Superior temporal gyrus (tissue), 1 donor: ENCODE measurements around the gene UBE2O.

Experiments
- DNase-seq: peaks from one replicate; pipeline ENCODE4 v3.0.0-alpha.2; 2016; ENCODE audit errors: extremely low spot score

UBE2O gene

DNA sequence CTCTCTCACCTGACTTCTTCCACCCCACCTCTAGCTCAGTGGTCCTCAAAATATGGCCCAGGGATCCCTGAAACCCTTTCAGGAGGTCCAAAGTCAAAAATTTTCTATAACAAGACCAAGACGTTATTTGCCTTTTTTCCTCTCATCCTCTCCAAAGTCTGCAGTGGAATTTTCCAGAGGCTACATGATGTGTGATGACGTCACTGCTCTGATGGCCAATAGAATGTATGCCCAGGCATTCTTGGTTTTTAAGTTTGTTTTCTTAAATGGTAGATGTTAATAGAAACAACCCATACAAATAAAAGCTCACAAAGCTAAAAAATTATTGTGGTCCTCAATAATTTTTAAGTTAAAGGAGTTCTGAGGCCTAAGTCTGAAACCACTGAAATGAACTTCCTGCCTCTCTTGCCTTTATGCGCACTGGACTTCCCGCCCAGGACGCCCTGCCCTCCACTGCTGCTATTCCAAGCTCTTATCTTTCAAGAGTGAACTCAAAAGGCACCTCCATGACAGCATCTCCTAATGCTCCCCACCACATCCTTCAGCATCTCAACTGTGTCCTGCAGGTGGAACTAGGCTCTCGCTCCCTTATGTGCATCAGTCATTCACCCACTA is 13.5 kb downstream of the UBE2O start:
- DNase-seq, result no peak

DNA sequence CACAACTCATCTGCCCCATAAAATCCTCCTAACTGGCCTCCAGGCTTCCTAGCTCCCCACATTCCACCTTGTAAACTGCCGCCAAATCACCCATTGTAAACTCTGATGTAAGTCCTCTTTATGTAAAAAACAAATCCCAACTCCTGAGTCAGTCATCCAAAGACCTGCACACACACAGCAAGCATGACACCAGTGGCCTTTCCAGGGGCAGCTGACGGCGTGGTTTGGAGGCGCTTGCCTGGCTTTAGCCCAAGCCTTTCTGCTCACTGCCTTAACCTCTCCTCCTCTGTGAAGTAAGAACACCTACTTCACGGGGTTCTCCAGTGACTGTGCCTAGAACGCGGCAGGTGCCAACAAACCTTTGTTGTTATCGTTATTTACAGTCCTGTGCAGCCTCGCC is 14.0 kb downstream of the UBE2O start:
- no peak for DNase-seq

DNA sequence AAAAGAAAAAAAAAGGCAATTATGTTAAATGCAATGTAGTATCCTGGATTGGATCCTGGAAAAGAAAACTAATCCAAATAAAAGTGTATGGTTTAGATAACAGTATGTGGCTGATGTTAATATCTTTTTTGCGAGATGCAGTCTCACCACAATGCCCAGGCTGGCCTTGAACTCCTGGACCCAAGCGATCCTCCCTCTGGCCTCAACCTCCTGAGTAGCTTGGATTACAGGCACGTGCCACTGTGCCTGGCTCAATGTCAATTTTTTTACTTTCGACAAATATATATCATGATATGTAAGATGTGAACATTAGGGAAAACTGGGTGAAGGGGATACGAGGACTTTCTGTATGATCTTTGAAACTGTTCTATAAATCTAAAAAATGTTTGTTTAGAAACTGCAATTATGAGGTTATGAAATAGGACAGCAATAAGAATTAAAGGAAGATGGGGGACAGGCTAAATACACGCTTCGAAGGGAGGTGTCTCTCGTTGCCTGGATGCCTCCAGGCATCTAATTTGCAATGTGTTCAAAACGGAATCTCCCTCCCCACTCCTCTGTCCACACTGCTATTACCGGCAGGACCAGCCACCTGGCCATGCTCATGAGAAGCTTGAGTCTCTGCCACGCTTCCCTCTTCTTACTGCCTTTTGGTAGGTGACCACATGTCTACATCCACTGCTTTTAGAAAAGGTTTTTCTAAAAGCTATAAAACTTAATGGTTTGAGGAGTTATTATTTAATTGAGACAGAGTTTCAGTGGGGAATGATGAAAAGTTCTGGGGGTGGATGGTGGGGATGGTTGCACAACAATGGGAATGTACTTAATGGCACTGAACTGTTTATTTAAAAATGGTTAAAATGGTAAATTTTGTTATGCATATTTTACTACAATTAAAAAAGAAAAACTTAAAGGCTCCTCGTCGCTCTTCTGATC is 15.2 kb downstream of the UBE2O start:
- no peak for DNase-seq

DNA sequence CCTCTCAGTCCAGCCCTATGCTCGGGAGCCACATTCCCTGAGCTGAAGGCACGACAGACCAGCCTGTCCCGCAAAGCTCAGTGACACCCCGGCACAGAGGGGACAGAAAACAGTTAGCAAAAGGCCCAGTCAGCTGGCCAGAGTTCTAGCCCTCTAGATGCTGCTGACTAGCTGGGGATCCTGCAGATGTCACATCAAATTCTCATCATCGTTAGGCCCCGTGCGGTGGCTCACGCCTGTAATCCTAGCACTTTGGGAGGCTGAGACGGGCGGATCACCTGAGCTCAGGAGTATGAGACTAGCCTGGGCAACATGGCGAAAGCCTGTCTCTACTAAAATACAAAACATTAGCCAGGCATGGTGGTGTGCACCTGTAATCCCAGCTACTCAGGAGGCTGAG is 17.2 kb downstream of the UBE2O start:
- no peak for DNase-seq

DNA sequence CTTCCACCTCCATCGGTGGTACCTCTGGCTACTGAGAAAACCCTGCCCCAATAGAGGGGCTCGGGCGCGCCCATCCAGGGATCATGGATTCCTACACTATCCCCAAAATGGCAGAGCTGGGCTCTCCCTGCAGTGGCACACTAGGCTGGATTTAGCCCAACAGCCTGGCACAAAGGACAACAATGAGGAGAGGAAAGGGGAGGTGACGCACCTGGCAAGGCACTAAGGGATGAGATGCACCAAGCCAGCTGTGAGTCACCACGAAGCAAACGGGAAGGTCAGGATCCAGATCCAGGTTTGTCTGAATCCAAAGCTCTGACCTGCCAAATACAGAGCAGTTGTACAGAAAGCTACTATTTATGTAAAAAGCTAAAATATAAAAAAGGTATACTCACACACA is 18.1 kb downstream of the UBE2O start:
- no peak for DNase-seq

DNA sequence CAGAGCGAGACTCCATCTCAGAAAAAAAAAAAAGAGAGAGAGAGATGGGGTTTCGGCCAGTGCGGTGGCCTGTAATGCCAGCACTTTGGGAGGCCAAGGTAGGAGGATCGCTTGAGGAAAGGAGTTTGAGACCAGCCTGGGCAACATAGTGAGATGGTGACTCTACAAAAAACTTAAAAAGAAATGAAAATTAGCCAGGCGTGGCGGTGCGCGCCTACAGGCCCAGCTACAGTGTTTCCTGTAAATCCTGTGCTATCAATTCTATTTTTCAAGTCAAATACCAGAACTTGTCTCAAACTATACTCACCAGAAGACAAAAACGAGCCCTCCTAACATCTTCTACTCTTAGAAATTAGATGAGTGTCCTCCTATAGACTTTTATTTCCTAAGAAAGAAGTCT is 19.3 kb downstream of the UBE2O start:
- no peak for DNase-seq

DNA sequence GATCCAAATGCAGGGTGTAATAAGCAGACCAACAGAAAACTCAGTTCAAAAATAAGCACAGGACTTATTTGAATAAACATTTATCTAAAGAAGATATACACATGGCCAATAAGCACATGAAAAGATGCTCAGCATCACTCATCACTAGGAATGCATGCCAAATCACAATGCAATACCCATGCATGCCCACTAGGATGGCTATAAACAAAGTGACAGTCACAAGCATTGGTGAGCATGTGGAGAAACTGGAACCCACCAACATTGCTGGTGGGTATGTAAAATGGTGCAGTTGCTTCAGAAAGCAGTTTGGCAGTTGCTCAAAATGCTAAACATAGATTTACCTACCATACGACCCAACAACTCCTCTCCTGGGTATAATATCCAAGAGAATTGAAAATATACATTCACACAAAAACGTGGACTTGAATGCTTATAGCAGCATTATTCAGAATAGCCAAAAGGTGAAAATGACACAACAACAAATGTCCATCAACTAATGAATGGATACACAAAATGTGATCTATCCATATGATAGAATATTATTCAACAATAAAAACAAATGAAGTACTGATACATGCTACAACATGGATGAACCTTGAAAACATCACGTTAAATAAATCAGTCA is 20.1 kb downstream of the UBE2O start:
- no peak for DNase-seq

DNA sequence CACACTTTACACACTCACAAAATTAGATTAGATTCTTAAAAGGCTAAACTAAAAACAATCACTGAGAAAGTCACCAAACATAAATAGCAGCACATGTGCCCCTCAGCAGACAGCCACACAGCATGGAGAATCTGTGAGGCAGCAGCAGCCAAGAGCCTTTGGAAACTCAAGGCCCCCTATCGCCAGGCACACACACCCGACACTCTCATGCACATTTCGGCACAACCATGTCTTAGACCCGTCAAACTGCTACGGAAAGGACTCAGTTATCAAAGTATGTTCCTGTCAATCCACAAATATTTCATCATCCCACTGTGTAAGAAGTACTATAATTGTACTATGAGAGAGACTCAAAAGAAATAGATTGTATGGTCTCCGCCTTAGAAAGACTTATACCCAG is 20.9 kb downstream of the UBE2O start:
- no peak for DNase-seq

DNA sequence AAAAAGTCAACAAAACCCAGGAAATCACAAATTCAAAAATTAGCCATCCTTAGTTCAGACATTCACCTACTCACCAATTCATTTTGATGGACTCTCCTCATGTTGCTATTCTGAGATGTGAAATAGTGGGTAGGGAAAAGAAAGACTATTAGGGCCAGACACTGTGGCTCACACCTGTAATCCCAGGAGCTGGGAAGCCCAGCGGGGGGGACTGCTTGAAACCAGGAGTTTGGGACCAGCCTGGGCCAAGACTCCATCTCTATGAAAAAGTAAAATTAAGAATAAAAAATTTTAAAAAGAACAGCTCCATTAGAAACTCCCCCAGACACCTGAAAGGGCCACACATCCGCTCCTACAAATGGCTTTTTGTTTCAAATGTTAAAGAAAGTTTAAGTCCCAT is 21.4 kb downstream of the UBE2O start:
- DNase-seq, result no peak

DNA sequence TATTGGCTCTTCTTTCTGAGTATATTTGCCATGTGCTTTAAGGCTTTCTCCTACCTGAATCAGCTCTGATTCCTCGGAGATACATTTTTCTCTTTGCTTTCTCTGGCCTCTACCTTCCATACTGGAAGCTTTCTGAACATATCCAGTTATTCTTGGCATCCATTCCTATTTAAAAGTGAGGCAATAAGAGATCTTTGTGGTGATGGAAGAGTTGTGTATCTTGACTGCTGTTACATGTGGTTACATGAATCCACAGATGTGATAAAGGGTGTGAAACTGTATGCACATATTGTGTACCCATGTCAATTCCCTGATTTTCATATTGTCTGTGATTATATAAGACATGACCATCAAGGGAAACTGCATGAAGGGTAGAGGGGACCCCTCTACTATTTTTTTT is 24.4 kb downstream of the UBE2O start:
- no peak for DNase-seq

DNA sequence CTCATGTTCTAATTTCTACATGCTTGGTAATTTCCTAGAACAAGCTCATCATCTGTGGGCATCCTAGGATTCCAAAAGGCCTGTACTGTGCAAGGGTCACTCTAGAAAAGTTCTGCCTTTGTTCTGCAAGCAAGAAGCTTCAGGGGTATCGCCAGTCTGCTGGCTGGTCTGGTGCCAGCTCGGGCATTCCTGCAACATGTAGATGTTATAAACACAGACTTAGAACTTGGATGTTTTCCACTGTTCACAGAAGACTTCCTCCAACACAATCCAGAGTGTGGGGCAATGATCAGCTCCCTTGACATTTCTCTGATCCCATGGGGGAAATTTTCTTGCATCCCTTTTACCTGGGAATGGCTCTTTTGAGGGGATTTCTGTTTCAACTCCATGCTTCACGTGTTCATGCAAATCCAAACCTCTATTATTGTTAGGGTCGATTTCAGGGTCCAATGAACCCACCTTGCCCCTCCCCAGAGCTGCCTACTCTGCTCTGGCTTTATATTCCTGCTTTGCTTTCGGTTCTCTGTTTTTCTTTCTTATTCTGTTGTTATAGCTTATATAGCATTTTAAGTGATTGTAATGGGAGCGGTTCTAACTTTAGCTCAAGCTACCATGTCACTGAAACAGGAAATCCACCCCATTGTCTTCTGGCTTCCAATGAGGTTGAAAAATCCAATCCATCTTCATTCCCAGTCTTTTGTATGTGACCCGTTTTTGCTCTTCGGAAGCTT is 25.3 kb downstream of the UBE2O start:
- no peak for DNase-seq

DNA sequence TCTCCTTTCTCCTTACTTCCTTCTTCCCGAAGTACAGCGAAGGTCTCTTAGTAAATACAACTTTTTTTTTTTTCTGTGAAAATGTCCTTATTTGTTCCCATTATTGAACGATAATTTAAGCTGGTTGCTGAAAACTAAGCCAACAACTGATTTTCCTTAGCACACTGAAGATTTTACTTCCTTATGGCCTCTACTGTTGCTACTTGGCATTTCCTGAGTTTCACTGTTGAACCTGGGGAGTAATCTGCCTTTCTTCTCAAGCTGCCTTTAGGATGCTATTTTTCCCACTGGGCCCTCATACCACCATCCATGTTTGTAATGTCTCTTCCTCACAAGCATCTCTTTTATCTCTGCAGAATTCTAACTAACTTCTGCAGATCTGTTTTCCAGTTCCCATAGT is 26.1 kb downstream of the UBE2O start:
- DNase-seq, result no peak

DNA sequence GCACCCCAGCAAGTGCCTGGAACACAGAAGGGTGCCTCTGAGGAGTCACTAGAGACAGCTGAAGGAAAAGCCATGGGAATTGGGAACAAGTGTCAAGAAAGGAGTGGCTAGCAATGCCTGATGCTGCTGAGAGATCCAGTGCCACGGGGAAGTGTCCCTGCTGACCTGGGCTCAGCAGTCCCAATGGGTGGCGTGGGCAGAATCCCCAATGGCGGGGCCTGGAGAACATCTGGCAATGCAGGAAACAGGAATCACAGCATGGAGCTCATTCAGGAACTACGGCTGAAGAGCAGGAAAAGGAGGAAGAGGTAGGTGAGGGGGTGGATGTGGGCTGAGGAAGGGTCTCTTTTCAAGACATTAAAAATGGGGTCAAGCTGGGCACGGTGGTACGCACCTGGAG is 30.1 kb downstream of the UBE2O start:
- DNase-seq, result no peak

DNA sequence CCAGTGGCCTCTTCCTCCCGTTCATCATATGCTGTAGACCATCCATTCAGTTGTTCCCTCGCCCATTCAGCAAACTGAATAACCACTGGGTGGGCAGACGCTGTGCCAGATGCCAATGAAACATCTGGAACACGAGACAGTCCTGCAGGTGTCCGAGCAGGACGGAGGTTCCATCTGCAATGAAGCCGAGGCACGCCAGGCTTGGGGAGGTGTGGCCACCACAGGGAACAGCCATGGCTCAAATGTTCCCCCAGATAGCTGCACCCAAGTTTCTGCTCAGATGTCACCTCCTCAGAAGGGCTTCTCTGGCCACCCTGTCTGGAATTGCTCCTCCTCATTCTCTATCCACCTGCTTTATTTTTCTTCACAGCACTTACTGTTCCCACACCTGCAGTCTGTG is 30.5 kb downstream of the UBE2O start:
- no peak for DNase-seq

DNA sequence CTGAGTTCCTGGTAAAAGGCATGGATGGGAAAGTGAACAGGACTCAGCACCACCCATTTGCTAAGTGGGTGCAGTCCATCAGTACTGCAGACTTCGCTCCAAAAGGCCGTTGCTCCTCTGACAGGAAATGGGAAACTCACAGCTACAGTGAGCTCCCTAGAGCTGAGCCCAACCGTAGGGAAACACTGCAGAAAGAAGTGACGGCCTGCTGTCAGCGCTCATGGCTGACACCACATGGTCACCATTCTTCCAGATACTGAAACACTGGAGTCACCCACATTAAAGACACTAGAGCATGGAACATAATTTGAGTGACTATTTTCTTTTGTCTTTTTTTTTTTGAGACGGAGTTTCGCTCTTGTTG is 31.9 kb downstream of the UBE2O start:
- DNase-seq, result peak; percentile 31

DNA sequence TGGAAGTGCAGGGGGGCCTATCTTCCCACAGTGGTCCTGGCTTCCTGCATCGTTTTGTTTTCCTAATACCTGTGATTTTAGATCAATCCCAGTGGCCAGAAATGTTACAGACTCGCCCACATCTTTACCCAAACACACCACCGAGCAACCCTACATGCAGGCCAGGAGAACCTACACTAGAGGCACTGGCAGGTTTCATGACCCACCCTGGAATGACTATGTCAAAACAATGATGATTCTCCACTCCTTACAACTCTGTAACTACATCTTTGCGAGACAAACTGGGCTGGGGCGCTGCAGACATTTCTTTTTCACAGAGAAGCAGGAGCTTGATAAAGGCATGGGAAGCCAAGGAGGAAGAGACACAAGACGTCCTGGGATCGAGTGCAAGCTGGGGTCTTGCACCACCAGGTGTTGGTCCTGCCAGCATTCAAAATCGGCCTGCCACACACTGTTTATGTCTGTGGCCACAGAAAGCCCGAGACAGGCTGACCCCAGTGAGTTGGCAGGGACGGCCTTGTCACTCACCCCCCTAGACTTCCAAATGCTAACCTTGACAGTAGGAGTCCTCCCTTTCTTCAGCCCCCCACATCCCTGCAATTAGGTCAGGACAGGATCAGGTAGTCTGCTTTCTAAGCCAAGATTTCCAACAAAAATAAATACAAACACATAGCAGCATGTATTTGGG is 32.5 kb downstream of the UBE2O start:
- DNase-seq, result no peak

DNA sequence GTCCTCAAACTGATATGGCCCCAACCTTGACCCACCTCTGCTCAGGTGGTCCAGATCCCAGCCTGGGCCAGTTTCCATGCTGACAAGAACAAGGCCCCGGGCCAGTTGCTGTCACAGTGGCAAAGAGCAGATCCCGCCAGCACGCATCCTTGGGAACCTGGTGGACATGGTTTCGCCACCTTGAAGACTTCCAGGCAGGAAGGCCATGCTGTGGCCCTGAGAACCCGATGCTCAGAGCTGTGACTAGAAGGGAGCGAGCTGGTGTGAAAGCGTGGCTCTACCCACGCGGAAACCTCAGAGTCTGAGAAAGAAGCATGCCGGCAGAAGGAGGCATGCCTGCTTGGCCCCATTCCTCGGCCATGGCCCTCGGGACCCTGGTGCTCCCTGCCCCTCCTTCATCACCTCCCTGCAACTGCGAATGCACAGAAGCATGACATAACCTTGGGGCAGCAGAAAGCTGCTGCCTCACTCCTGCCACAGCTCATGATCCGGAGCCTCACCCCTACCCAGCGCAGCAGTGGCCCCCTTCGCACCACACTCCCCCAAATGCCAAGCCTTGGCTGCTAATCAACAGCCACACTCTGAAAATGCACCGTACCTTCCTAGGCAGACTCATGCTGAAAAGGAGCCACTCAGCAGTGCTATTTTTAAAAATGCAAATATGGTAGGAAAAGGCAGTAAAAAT is 33.2 kb downstream of the UBE2O start:
- DNase-seq, result peak; percentile 44

DNA sequence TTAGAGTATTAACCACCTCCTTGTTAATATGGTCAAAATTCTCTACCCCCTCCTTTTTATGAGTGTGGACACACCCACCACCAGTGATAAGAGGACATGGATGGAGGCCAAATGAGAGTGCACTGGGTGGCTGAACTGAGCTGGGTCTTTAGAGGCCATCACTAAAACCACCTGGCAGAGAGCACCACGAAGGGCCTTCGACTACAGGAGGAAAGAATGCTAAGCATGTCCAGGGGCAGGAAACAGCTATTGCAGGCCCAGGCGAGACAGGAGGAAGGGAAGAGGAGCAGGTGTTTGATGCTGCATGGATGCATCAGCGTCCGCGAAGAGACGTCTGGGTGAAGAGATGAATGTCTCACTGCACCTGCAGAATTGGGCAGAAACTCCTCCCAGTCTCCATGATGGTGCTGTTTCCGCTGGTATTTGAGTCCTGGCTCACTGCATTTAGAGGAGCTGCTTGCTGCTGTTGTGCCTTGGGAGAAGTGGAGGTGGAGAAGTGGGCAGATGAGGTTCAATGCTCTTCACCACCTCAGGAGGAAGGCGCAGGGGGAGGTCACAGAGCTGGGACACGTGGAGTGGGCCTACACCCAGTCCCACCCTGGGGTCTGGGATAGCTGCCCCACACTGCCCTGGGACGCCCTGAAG is 35.3 kb downstream of the UBE2O start:
- DNase-seq, result no peak

DNA sequence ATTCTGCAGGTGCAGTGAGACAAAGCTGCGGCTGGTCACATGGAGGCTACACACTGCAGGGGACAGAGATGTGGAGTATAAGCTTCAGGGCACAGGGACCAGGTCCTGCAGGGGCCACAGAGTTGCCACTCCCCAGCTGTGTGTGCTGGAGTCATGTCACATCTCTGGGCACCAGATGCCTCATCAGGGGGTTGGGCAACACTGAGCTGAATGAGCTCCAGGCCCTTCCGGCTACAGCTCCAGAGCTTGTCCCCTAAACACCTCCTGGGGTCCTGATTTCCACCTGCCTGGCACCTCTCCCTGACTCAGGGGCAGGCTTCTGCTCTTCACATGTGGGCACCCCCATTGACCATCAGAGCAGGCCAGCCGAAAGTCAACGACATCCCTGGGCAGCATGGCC is 36.1 kb downstream of the UBE2O start:
- no peak for DNase-seq

DNA sequence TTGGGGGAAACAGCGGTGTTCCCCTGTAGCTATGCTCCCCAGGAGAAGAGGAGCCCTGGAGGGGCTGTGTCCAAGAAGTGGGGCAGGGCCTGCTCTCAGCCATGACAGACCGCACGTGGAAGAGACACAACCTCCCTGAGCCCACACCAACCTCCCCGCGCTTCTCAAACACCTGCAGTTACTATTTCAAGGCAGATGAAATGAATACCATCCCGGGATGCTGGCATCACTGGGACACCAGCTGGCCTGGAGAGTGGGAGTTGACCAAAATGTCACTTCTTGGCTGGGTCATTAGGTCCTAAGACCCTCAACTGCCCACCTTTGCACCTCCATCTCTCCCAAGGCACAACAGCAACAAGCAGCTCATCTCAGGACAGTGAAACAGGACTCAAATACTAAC is 36.5 kb downstream of the UBE2O start:
- DNase-seq, result no peak

DNA sequence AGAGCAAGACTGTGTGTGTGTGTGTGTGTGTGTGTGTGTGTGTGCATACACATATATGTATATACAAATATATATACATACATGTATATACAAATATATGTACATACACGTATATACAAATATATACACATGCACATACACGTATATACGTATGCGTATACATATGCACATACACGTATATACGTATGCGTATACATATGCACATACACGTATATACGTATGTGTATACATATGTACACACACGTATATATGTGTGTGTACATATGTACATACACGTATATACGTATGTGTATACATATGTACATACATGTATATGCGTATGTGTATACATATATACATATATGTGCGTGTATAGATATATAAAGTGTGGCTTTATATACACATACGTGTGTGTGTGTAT is 37.2 kb downstream of the UBE2O start:
- DNase-seq, result no peak
